ENCODE data around the gene SLC35E4.

Gene SLC35E4

DNA sequence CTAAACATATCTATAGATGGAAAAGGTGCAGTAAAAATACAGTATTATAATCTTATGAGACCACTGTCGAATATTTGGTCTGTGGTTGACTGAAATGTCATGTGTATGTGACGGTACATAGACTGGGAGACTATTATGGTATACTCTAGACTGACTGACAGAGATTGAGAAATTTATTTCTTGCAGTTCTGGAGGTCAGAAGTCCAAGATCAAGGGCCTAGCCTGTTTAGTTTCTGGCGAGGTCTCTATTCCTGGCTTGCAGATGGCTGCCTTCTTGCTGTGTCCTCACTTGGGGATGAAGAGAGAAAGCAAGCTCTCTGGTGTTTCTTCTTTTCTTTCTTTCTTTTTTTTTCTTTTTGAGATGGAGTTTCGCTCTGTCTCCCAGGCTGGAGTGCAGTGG, 51.8 kb downstream of the SLC35E4 start:
- no peak overlapping the region for H3K27ac ChIP-seq
- TF ChIP-seq CTCF (IDR thresholded peaks at IDR 0.05; ENCODE audit: low read depth, low read length, missing control alignments), result no peak
- no peak for DNase-seq
- in situ Hi-C loops (cut with HindIII; ENCODE audit: low pct_ligation_motif_present, low sequenced_read_pairs), result no loop called here
- no peak overlapping the region for H3K4me3 ChIP-seq (ENCODE audit: low read depth, low read length)
- H3K27me3 ChIP-seq (replicated peaks), result no peaks in the 10 kb centered on the region
- no peaks in the 10 kb centered on the region for H3K36me3 ChIP-seq (replicated peaks)

- H3K4me3 ChIP-seq (ENCODE audit: low read depth, low read length), result no peak overlapping the region
- no peak for TF ChIP-seq CTCF (IDR thresholded peaks at IDR 0.05; ENCODE audit: low read depth, low read length, missing control alignments)
- H3K36me3 ChIP-seq (replicated peaks), result no peaks in the 10 kb centered on the region
- in situ Hi-C loops (cut with HindIII; ENCODE audit: low pct_ligation_motif_present, low sequenced_read_pairs), result no loop called here
- H3K27ac ChIP-seq, result no peak overlapping the region
- no peak for DNase-seq
- no peaks in the 10 kb centered on the region for H3K27me3 ChIP-seq (replicated peaks)
Observed at GRCh38 chr22:30689622-30690021, 54.0 kb downstream of the SLC35E4 start.

DNA sequence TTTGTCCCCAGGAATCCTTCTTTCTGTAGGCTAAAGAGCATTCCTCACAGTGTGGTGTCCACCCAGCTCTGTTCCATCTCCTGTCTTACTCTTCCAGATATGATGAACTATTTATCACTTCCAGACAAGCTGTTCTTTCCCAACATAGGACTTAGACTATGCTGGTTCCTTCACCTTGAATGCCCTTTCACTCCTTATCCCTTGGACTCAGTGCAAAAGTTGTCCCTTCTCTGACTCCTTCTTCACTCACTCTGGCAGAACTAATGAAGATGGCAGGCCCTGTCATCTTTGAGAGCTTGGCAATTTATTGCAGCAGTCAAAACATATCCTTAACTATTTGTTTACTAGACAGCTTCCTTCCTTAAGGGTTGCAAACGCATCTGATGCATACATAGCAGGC, 55.6 kb downstream of the SLC35E4 start:
- DNase-seq, result no peak
- no peak for TF ChIP-seq CTCF (IDR thresholded peaks at IDR 0.05; ENCODE audit: low read depth, low read length, missing control alignments)
- H3K27ac ChIP-seq, result no peak overlapping the region
- no peaks in the 10 kb centered on the region for H3K27me3 ChIP-seq (replicated peaks)
- no peak overlapping the region for H3K4me3 ChIP-seq (ENCODE audit: low read depth, low read length)
- H3K36me3 ChIP-seq (replicated peaks), result no peaks in the 10 kb centered on the region
- in situ Hi-C loops (cut with HindIII; ENCODE audit: low pct_ligation_motif_present, low sequenced_read_pairs), result no loop called here

- H3K36me3 ChIP-seq (replicated peaks), result no peaks in the 10 kb centered on the region
- no peaks in the 10 kb centered on the region for H3K27me3 ChIP-seq (replicated peaks)
- H3K27ac ChIP-seq, result no peak overlapping the region
- in situ Hi-C loops (cut with HindIII; ENCODE audit: low pct_ligation_motif_present, low sequenced_read_pairs), result no loop called here
- DNase-seq, result no peak
- peak overlapping the region; percentile 57 for H3K4me3 ChIP-seq (ENCODE audit: low read depth, low read length)
- TF ChIP-seq CTCF (IDR thresholded peaks at IDR 0.05; ENCODE audit: low read depth, low read length, missing control alignments), result no peak
Observed at GRCh38 chr22:30694171-30694639, 58.6 kb downstream of the SLC35E4 start.

GRCh38 chr22:30694640-30695350, 59.2 kb downstream of the SLC35E4 start, which contains the start of gene OSBP2:
Gene OSBP2 (plus strand): TSS chr22:30694874. CDS start chr22:30694910, 36 bp downstream.
- TF ChIP-seq CTCF (IDR thresholded peaks at IDR 0.05; ENCODE audit: low read depth, low read length, missing control alignments), result no peak
- H3K4me3 ChIP-seq (ENCODE audit: low read depth, low read length), result peak within 1 kb of the TSS; percentile 58
- DNase-seq, result no peak
- no peaks in the 10 kb centered on the region for H3K27me3 ChIP-seq (replicated peaks)
- H3K36me3 ChIP-seq (replicated peaks), result no peaks in the 10 kb centered on the region
- H3K27ac ChIP-seq, result no peak within 1 kb of the TSS
- in situ Hi-C loops (cut with HindIII; ENCODE audit: low pct_ligation_motif_present, low sequenced_read_pairs), result no loop called here
